ENCODE results near the gene CCDC50. TPM values are rescaled to one million over a fixed set of nuclear protein-coding genes. Genes with fewer than 3 reads are reported as not detected.
A peak's percentile ranks its signal among the peaks of the same experiment; 100 is the strongest.

CCDC50 gene, protein sequence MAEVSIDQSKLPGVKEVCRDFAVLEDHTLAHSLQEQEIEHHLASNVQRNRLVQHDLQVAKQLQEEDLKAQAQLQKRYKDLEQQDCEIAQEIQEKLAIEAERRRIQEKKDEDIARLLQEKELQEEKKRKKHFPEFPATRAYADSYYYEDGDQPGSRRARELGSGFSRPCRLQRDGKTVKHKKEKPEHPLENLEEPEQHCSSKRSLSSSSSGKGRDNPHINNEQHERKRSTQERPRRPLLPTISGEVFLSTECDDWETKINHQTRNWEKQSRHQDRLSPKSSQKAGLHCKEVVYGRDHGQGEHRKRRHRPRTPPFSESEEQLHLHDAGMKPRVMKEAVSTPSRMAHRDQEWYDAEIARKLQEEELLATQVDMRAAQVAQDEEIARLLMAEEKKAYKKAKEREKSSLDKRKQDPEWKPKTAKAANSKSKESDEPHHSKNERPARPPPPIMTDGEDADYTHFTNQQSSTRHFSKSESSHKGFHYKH
- polyA plus RNA-seq (2013, experiment 1 of 2): 22.2 TPM
- polyA plus RNA-seq (2013, experiment 2 of 2): 35.5 TPM

- Histone ChIP-seq H3K9me3 (ENCODE audit: insufficient read depth, low read depth, low read length) (no peaks in the 10 kb centered on the region), H3K4me3 (ENCODE audit: low read length) (peak within 1 kb of the TSS; percentile 71), H3K9ac (ENCODE audit: low read depth, low read length) (peak within 1 kb of the TSS; percentile 76), H3K4me1 (ENCODE audit: insufficient read depth, low read length) (peaks cover 35% of the 10 kb centered on the region), H3K36me3 (ENCODE audit: insufficient read depth, low read length) (no peaks in the 10 kb centered on the region), H3K27ac (ENCODE audit: low read depth, low read length) (peak within 1 kb of the TSS; percentile 75), H3K27me3 (ENCODE audit: insufficient read depth, low read length) (peaks cover 23% of the 10 kb centered on the region)
- under 1% methylated on average over 63 of the region's 63 CpGs for WGBS
These were observed at the start of gene CCDC50 for GRCh38 chr3:191328962-191329653. CCDC50 (plus strand) TSS chr3:191329394; CDS start chr3:191329675, 281 bp downstream.

- Histone ChIP-seq H3K27ac (ENCODE audit: low read depth, low read length) (no peak overlapping the region), H3K36me3 (ENCODE audit: insufficient read depth, low read length) (no peaks in the 10 kb centered on the region)
- 89% methylated on average over 1 of the region's 1 CpG for WGBS
These were observed 49.1 kb upstream of the CCDC50 start for GRCh38 chr3:191280111-191280510.

GRCh38 chr3:191280882-191281281, 48.3 kb upstream of the CCDC50 start:
- H3K36me3 ChIP-seq (ENCODE audit: insufficient read depth, low read length): no peaks in the 10 kb centered on the region
- H3K9me3 ChIP-seq (ENCODE audit: insufficient read depth, low read depth, low read length): no peaks in the 10 kb centered on the region
- no peaks in the 10 kb centered on the region for H3K27me3 ChIP-seq (ENCODE audit: insufficient read depth, low read length)
- H3K9ac ChIP-seq (ENCODE audit: low read depth, low read length): no peak overlapping the region
- H3K4me1 ChIP-seq (ENCODE audit: insufficient read depth, low read length): no peaks in the 10 kb centered on the region
- H3K27ac ChIP-seq (ENCODE audit: low read depth, low read length): no peak overlapping the region
- H3K4me3 ChIP-seq (ENCODE audit: low read length): no peak overlapping the region

More at GRCh38 chr3:191280111-191280510, 49.1 kb upstream of the CCDC50 start:
- H3K27me3 ChIP-seq (ENCODE audit: insufficient read depth, low read length): no peaks in the 10 kb centered on the region
- H3K9me3 ChIP-seq (ENCODE audit: insufficient read depth, low read depth, low read length): no peaks in the 10 kb centered on the region
- H3K9ac ChIP-seq (ENCODE audit: low read depth, low read length): no peak overlapping the region
- H3K4me3 ChIP-seq (ENCODE audit: low read length): no peak overlapping the region
- H3K4me1 ChIP-seq (ENCODE audit: insufficient read depth, low read length): no peaks in the 10 kb centered on the region

DNA sequence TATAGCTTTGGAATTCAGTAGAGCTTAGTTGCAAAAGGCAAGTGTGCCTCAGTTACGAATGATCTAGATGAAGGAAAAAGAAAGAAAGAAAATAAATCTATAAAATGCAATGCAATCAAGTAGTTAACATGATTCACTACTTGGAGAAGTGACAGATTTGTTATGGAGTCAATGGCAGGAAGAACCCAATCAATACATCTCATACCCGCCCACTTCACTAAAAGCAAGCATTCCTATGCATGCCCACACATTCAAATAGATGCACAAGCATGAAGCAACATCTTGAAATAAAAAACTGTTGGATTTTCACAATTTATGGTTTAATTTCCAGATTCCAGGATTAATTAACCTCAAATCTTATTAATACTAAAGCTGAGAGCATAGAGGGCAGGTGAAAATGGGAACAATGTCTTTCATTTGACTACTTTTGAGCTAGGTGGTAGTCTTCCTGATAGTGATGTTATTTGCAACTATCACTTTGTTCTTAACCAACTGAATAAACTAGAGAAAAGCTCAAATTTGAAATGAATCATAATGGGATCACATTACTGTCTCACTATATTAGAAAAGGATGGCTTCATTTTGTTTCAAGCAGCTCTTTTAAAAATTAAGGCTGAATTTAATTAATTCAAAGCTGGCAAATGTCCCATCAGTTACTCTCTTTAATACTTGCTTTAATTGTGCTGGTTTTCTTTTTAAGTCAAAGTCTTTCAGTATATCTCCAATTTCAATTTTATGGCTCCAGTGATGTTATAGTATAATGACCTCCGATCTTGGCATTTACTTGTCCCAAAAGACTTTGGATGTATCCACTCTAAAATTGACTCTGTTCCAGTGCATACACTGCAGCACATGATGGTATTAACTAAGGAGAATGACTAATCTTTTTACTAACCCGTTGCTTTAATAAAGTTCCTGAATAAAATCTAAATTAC, 46.7 kb upstream of the CCDC50 start:
- Histone ChIP-seq H3K4me3 (ENCODE audit: low read length) (no peak overlapping the region), H3K27me3 (ENCODE audit: insufficient read depth, low read length) (no peaks in the 10 kb centered on the region), H3K9ac (ENCODE audit: low read depth, low read length) (no peak overlapping the region), H3K36me3 (ENCODE audit: insufficient read depth, low read length) (no peaks in the 10 kb centered on the region), H3K9me3 (ENCODE audit: insufficient read depth, low read depth, low read length) (no peaks in the 10 kb centered on the region), H3K27ac (ENCODE audit: low read depth, low read length) (no peak overlapping the region), H3K4me1 (ENCODE audit: insufficient read depth, low read length) (no peaks in the 10 kb centered on the region)
- WGBS: 66% methylated on average over 3 of the region's 4 CpGs

DNA sequence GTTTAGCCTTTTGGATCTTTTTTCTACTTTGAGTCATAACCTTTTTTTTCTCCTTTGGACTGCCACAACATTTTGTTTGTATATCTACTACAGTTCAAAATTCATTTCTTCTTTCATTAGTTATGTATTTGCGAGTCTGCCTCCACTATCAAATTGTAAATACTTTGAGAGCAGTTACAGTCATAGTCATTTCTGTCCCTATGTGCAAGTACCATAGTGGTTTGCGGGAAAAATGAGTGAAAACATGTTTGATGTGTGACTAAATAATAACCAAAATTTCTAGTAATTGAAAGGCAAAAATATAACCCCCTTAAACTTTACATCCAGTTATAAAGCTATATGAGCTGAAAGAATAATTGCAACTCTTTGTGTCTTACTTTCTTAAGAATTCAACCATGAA, 45.8 kb upstream of the CCDC50 start:
- no peaks in the 10 kb centered on the region for H3K27me3 ChIP-seq (ENCODE audit: insufficient read depth, low read length)
- WGBS: 83% methylated on average over 1 of the region's 2 CpGs
- H3K4me3 ChIP-seq (ENCODE audit: low read length): no peak overlapping the region
- no peaks in the 10 kb centered on the region for H3K36me3 ChIP-seq (ENCODE audit: insufficient read depth, low read length)
- no peaks in the 10 kb centered on the region for H3K9me3 ChIP-seq (ENCODE audit: insufficient read depth, low read depth, low read length)
- no peak overlapping the region for H3K27ac ChIP-seq (ENCODE audit: low read depth, low read length)
- H3K4me1 ChIP-seq (ENCODE audit: insufficient read depth, low read length): no peaks in the 10 kb centered on the region
- H3K9ac ChIP-seq (ENCODE audit: low read depth, low read length): no peak overlapping the region

DNA sequence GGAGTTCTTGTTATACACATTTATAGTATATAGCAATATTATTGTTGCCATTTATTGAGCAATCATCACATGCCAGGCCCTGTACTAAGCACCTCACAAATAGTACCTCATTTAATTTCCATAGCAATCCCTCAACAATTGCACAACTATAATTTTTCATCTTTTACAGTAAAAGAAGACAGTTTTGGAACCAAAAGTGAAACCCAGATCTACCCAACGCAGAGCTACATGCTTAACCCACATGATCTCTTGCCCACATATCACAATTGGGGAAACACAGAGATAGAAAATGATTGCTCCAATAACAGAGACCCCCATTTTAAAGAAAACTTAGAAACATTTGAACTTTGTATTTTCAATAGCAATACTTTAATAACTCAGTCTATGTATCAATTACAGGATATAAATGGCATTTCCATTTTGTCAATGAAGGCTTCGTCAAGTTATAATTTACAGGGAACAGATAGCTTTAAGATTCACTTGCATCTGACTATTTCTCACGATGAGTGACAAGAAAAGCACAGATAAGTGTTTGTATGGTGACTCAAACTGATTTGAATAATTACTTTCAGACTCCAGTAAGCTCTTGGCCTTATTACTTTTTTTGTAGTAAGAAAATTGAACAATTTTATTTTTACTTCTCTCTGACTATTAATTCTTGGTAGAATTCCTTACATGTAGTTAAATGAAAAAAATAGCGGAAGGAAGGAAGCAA, 38.7 kb upstream of the CCDC50 start:
- Histone ChIP-seq H3K4me3 (ENCODE audit: low read length) (no peak overlapping the region), H3K27ac (ENCODE audit: low read depth, low read length) (no peak overlapping the region), H3K9me3 (ENCODE audit: insufficient read depth, low read depth, low read length) (no peaks in the 10 kb centered on the region), H3K36me3 (ENCODE audit: insufficient read depth, low read length) (no peaks in the 10 kb centered on the region), H3K27me3 (ENCODE audit: insufficient read depth, low read length) (no peaks in the 10 kb centered on the region), H3K4me1 (ENCODE audit: insufficient read depth, low read length) (no peaks in the 10 kb centered on the region), H3K9ac (ENCODE audit: low read depth, low read length) (no peak overlapping the region)
- WGBS: 93% methylated on average over 4 of the region's 4 CpGs

DNA sequence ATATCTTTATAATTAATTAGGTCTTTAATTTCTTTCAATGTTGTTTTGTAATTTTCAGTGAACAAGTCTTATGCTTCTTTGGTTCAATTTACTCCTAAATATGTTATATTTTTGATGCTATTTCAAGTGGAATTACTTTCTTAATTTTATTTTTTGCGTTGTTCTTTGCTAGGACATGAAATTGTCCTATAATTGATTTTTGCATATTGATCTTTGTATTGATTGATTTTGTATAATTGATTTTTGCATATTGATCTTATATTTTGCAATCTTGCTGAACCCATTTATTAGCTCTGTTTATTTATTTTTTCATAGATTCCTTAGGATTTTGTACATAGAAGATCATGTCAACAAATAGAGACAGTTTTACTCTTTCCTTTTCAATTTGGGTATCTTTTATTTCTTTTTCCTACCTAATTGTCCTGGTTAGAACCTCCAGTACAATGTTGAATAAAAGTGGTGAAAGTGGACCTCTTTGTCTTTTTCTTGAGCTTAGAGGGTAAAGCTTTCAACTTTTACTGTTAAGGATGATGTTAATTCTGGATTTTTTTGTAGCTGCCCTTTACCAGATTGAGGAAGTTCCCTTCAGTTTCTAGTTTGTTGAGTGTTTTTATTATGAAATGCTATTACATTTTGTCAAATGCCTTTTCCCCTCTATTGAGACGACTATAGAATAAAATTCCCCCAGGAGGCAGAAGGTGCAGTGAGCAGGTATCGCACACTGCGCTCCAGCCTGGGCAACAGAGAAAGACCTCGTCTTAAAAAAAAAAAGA, 36.8 kb upstream of the CCDC50 start:
- H3K27me3 ChIP-seq (ENCODE audit: insufficient read depth, low read length): no peaks in the 10 kb centered on the region
- no peak overlapping the region for H3K4me3 ChIP-seq (ENCODE audit: low read length)
- H3K9ac ChIP-seq (ENCODE audit: low read depth, low read length): no peak overlapping the region
- WGBS: 97% methylated on average over 4 of the region's 5 CpGs
- no peaks in the 10 kb centered on the region for H3K4me1 ChIP-seq (ENCODE audit: insufficient read depth, low read length)
- no peaks in the 10 kb centered on the region for H3K9me3 ChIP-seq (ENCODE audit: insufficient read depth, low read depth, low read length)
- H3K27ac ChIP-seq (ENCODE audit: low read depth, low read length): no peak overlapping the region
- no peaks in the 10 kb centered on the region for H3K36me3 ChIP-seq (ENCODE audit: insufficient read depth, low read length)

- H3K9me3 ChIP-seq (ENCODE audit: insufficient read depth, low read depth, low read length): no peaks in the 10 kb centered on the region
- 95% methylated on average over 1 of the region's 1 CpG for WGBS
These were observed 34.9 kb upstream of the CCDC50 start for GRCh38 chr3:191294291-191294690.

DNA sequence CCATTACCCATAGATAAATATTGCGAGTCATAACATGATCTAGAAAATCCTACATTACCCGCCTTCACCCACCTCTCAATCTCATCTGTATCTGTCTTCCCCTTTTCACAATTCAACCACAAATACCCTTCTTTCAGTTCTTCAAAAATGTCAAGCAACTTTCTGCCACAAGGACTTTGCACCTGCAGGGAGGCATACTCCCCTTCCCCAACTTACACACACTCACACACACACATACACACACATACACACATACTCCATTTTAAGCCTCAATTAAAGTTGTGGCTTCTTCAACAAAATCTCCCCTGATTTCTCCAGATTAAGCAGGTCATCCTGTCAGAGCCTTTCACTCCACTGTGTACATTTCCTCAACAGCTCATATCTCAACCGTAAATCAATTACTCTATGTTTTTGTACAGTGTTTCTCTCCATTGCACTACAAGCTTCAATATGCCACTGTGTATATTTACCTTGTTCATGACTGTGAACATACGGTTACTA, 33.1 kb upstream of the CCDC50 start:
- whole genome bisulfite sequencing: 87% methylated on average over 4 of the region's 4 CpGs
- Histone ChIP-seq H3K36me3 (ENCODE audit: insufficient read depth, low read length) (no peaks in the 10 kb centered on the region), H3K27ac (ENCODE audit: low read depth, low read length) (no peak overlapping the region), H3K9me3 (ENCODE audit: insufficient read depth, low read depth, low read length) (no peaks in the 10 kb centered on the region), H3K27me3 (ENCODE audit: insufficient read depth, low read length) (no peaks in the 10 kb centered on the region), H3K9ac (ENCODE audit: low read depth, low read length) (no peak overlapping the region), H3K4me3 (ENCODE audit: low read length) (no peak overlapping the region), H3K4me1 (ENCODE audit: insufficient read depth, low read length) (no peaks in the 10 kb centered on the region)

More at GRCh38 chr3:191294291-191294690, 34.9 kb upstream of the CCDC50 start:
- H3K9ac ChIP-seq (ENCODE audit: low read depth, low read length): no peak overlapping the region
- no peak overlapping the region for H3K27ac ChIP-seq (ENCODE audit: low read depth, low read length)
- no peak overlapping the region for H3K4me3 ChIP-seq (ENCODE audit: low read length)
- no peaks in the 10 kb centered on the region for H3K27me3 ChIP-seq (ENCODE audit: insufficient read depth, low read length)
- H3K4me1 ChIP-seq (ENCODE audit: insufficient read depth, low read length): no peaks in the 10 kb centered on the region
- H3K36me3 ChIP-seq (ENCODE audit: insufficient read depth, low read length): no peaks in the 10 kb centered on the region

DNA sequence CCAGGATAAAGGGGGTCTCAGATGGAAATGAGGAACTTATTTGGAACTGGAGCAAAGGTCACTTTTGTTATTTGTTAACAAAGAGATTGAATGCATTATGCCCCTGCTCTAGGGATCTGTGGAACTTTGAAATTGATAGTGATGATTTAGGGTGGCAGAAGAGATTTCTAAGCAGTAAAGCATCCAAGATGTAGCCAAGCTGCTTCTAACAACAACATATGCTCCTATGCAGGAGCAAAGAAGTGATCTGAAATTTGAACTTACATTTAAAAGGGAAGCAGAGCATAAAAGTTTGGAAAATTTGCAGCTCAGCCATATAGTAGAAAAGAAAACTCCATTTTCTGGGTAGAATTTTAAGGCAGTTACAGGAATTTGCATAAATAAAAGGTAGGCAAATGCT, 30.3 kb upstream of the CCDC50 start:
- H3K4me1 ChIP-seq (ENCODE audit: insufficient read depth, low read length): peaks cover 6% of the 10 kb centered on the region; the same call in 1 of the 2 replicates

More for the DNA sequence above, 30.3 kb upstream of the CCDC50 start:
- Histone ChIP-seq H3K27ac (ENCODE audit: low read depth, low read length) (no peak overlapping the region), H3K9ac (ENCODE audit: low read depth, low read length) (no peak overlapping the region), H3K4me3 (ENCODE audit: low read length) (no peak overlapping the region), H3K36me3 (ENCODE audit: insufficient read depth, low read length) (no peaks in the 10 kb centered on the region), H3K27me3 (ENCODE audit: insufficient read depth, low read length) (no peaks in the 10 kb centered on the region), H3K9me3 (ENCODE audit: insufficient read depth, low read depth, low read length) (no peaks in the 10 kb centered on the region)
